GM12874 (cell line): ENCODE data around the gene COL5A1.
A peak's percentile ranks its signal among the peaks of the same experiment; 100 is the strongest.

Experiments used
- CTCF ChIP-seq: IDR thresholded peaks from 2 replicates; pipeline ENCODE4 v1.5.1; 2011; ENCODE audit warnings: low read depth, mild to moderate bottlenecking, control low read depth, low read length, moderate library complexity; ENCODE audit not compliant: insufficient read depth

Gene COL5A1

GRCh38 chr9:134686896-134687295, 45.3 kb downstream of the COL5A1 start:
- TF ChIP-seq CTCF = no peak

GRCh38 chr9:134687556-134687955, 46.0 kb downstream of the COL5A1 start:
- TF ChIP-seq CTCF = no peak

- no peak for TF ChIP-seq CTCF
These were observed 46.6 kb downstream of the COL5A1 start for GRCh38 chr9:134688231-134688630.

- no peak for TF ChIP-seq CTCF
These were observed 47.2 kb downstream of the COL5A1 start for GRCh38 chr9:134688661-134689320.

- peak; percentile 38 for TF ChIP-seq CTCF
These were observed 47.9 kb downstream of the COL5A1 start for GRCh38 chr9:134689321-134690181.

- no peak for TF ChIP-seq CTCF
These were observed 48.7 kb downstream of the COL5A1 start for GRCh38 chr9:134690301-134690751.

- TF ChIP-seq CTCF = no peak
These were observed 49.5 kb downstream of the COL5A1 start for GRCh38 chr9:134690946-134691694.
